ENCODE data around the gene INTS13. TPM values are rescaled to one million over a fixed set of nuclear protein-coding genes. Genes with fewer than 3 reads are reported as not detected.

INTS13 gene
- total RNA-seq, 4 donors from 2014 or later = 18.5 to 35.3 (median 28.8) TPM

DNA sequence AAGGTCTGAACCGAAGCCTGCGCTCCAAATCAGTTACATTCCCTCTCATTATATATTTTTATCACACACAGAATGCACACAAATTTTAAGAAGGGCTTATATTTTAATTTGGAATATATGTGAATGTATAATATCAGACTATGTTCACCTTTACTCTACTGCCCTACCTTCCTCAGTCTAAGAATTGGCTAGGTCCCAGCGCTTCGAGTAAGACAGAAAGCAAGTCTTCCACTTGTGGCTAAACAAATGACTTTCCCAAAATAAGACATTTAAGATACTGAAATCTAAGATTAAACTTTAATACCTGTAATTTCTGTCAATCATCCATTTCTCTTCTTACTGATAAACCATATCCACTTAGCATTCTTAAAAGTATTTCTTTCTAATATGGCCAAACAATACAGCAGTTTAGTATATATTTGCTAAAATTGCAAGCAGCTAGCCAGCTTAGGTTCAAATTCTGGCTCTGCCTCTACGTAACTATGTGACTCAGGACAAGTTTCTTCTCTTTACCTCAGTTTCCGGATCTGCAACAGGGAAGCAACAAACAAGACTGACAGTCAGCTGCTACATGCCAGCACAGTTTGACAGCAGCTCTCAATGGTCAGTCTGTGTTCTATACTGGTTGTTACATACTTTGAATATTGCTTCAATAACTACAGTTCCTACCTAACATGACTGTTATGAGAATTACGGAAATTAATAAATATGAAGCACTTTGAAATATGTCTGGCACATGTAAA, 2.0 kb downstream of the INTS13 start:
- Histone ChIP-seq H3K27me3 (no peaks in the 10 kb centered on the region), H3K4me1 (peaks cover 44% of the 10 kb centered on the region), H3K27ac (no peak overlapping the region), H3K9me3 (no peaks in the 10 kb centered on the region), H3K36me3 (peaks cover 15% of the 10 kb centered on the region), H3K4me3 (no peak overlapping the region)
- TF ChIP-seq, protein P1, sequence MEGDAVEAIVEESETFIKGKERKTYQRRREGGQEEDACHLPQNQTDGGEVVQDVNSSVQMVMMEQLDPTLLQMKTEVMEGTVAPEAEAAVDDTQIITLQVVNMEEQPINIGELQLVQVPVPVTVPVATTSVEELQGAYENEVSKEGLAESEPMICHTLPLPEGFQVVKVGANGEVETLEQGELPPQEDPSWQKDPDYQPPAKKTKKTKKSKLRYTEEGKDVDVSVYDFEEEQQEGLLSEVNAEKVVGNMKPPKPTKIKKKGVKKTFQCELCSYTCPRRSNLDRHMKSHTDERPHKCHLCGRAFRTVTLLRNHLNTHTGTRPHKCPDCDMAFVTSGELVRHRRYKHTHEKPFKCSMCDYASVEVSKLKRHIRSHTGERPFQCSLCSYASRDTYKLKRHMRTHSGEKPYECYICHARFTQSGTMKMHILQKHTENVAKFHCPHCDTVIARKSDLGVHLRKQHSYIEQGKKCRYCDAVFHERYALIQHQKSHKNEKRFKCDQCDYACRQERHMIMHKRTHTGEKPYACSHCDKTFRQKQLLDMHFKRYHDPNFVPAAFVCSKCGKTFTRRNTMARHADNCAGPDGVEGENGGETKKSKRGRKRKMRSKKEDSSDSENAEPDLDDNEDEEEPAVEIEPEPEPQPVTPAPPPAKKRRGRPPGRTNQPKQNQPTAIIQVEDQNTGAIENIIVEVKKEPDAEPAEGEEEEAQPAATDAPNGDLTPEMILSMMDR (IDR thresholded peaks at IDR 0.05) = no peak
- TF ChIP-seq POLR2A (IDR thresholded peaks at IDR 0.05) (no peak), EP300 (IDR thresholded peaks at IDR 0.05) (no peak), POLR2AphosphoS5 (IDR thresholded peaks at IDR 0.05) (no peak)
- 58% methylated on average over 7 of the region's 7 CpGs for WGBS
- no peak for DNase-seq (ENCODE audit: low spot score in 2 of 2)

GRCh38 chr12:26929590-26929989, 8.2 kb downstream of the INTS13 start:
- TF ChIP-seq EP300 (IDR thresholded peaks at IDR 0.05) (no peak), POLR2AphosphoS5 (IDR thresholded peaks at IDR 0.05) (no peak), POLR2A (IDR thresholded peaks at IDR 0.05) (no peak)
- TF ChIP-seq, protein P1 (IDR thresholded peaks at IDR 0.05) = no peak
- no peak overlapping the region for H3K27ac ChIP-seq
- no peak overlapping the region for H3K4me3 ChIP-seq
- H3K36me3 ChIP-seq = peaks cover 50% of the 10 kb centered on the region
- no peaks in the 10 kb centered on the region for H3K9me3 ChIP-seq
- H3K27me3 ChIP-seq = no peaks in the 10 kb centered on the region
- 93% methylated on average over 2 of the region's 2 CpGs for WGBS
- no peak for DNase-seq (ENCODE audit: low spot score in 2 of 2)
- no peaks in the 10 kb centered on the region for H3K4me1 ChIP-seq

DNA sequence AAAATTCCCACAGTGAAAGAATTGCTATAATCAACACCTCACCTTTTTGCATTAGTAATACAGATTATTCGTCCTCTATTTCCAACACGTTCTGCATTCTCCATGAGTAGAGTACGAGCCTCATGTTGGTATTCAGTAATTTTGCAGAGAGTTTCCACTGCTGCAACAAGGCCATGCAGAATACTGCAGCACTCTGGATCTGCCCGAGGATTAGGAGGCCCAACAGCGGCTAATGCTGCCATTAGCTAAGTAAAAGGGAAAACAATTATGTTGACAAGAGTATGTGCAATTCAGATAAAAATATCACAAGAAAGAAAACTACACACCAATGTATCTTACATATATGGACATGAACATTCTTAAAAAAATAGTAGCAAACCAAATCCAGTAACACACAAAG, 9.1 kb downstream of the INTS13 start:
- 94% methylated on average over 5 of the region's 5 CpGs for WGBS
- peaks cover 54% of the 10 kb centered on the region for H3K36me3 ChIP-seq
- no peak for DNase-seq (ENCODE audit: low spot score in 2 of 2)

DNA sequence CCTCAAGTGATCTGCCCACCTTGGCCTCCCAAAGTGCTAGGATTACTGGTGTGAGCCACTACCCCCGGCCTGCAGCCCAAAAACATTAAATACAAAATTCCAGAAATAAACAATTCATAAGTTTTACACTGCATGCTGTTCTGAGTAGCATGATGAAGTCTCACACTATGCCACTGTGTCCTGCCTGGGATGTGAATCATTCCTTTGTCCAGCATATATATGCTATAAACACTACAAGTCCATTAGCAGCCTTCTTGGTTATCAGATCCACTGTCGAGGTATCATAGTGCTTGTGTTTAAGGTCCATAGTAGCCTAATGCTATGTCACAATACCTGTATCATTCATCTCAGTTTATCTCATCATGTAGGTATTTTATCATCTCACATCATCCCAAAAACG, 15.9 kb downstream of the INTS13 start:
- Histone ChIP-seq H3K27me3 (no peaks in the 10 kb centered on the region), H3K4me1 (no peaks in the 10 kb centered on the region), H3K4me3 (no peak overlapping the region), H3K36me3 (peaks cover 64% of the 10 kb centered on the region), H3K9me3 (no peaks in the 10 kb centered on the region), H3K27ac (no peak overlapping the region)
- DNase-seq (ENCODE audit: low spot score in 2 of 2) = no peak
- TF ChIP-seq, protein P1 (IDR thresholded peaks at IDR 0.05) = no peak
- TF ChIP-seq POLR2AphosphoS5 (IDR thresholded peaks at IDR 0.05) (no peak), POLR2A (IDR thresholded peaks at IDR 0.05) (no peak), EP300 (IDR thresholded peaks at IDR 0.05) (no peak)
- WGBS = 80% methylated on average over 3 of the region's 3 CpGs

More for the DNA sequence above, 9.1 kb downstream of the INTS13 start:
- no peak for TF ChIP-seq POLR2AphosphoS5 (IDR thresholded peaks at IDR 0.05)
- no peak for TF ChIP-seq EP300 (IDR thresholded peaks at IDR 0.05)
- TF ChIP-seq, protein P1 (IDR thresholded peaks at IDR 0.05) = no peak
- TF ChIP-seq POLR2A (IDR thresholded peaks at IDR 0.05) = no peak
- Histone ChIP-seq H3K4me1 (no peaks in the 10 kb centered on the region), H3K27me3 (no peaks in the 10 kb centered on the region), H3K27ac (no peak overlapping the region), H3K9me3 (no peaks in the 10 kb centered on the region), H3K4me3 (no peak overlapping the region)

GRCh38 chr12:26919216-26919555, 18.6 kb downstream of the INTS13 start:
- no peaks in the 10 kb centered on the region for H3K4me1 ChIP-seq
- no peak overlapping the region for H3K27ac ChIP-seq
- peaks cover 41% of the 10 kb centered on the region for H3K36me3 ChIP-seq
- no peak for TF ChIP-seq POLR2AphosphoS5 (IDR thresholded peaks at IDR 0.05)
- TF ChIP-seq, protein P1 (IDR thresholded peaks at IDR 0.05) = no peak
- no peak for TF ChIP-seq EP300 (IDR thresholded peaks at IDR 0.05)
- no peak for TF ChIP-seq POLR2A (IDR thresholded peaks at IDR 0.05)
- 75% methylated on average over 2 of the region's 2 CpGs for WGBS
- DNase-seq (ENCODE audit: low spot score in 2 of 2) = no peak
- no peaks in the 10 kb centered on the region for H3K9me3 ChIP-seq
- H3K4me3 ChIP-seq = no peak overlapping the region
- no peaks in the 10 kb centered on the region for H3K27me3 ChIP-seq
